ENCODE data around the gene ATP5MC2.

The ATP5MC2 gene

DNA sequence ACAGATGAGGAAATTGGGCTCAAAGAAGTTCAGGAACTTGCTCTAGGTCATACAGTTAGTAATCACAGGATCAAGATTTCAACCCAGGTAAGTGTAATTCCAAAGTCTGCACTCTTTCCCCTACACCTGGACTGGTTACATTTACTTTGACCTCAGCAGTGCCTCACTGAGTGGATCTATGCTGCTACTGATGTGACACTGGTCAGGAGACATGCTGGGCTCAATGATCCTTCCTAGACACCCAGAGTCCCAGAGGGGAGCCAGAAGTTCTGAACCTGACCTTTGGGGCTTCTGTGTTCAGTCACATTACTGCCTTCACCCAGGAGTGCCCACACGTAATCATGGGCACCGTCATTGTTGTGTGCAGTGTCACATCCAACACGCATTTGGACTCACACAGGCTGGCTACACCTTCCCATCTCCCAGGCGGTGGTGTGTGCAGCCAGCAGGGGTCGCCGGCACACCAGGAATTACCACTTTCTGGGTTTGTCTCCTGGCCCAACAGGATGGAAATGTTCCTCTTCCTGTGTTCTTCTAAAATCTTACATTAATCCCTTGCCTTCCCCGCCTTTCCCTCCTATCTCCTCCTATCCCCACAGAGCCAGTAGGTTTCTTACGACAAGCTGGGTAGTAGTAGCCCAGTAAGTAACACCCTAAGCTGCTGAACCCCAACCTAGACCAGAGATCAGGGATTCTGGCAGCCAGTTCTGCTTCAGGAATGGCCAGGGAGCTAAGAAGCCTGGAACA, 25.8 kb upstream of the ATP5MC2 start:
- POLR2A ChIA-PET: no interaction called here
- no peak overlapping the region for H3K27ac ChIP-seq (ENCODE audit: insufficient read depth in 1 of 2, low read depth in 1 of 2, low read length in 2 of 2, poor library complexity in 1 of 2, severe bottlenecking in 2 of 2)
- H3K36me3 ChIP-seq (ENCODE audit: control insufficient read depth in 4 of 4, insufficient read depth in 4 of 4, low read length in 3 of 4): no peaks in the 10 kb centered on the region
- WGBS (ENCODE audit: insufficient coverage): 2% methylated on average over 7 of the region's 8 CpGs
- peaks cover 0 to 5% (median 2%) of the 10 kb centered on the region in 4 experiments for H3K4me1 ChIP-seq (ENCODE audit: control extremely low read depth in 1 of 4, control insufficient read depth in 4 of 4, insufficient read depth in 4 of 4, low read length in 3 of 4)
- H3K4me3 ChIP-seq (ENCODE audit: control insufficient read depth in 1 of 7, extremely low read depth in 1 of 7, insufficient read depth in 4 of 7, low read depth in 2 of 7, low read length in 6 of 7): no peak overlapping the region
- peak; percentile 56 to 66 (median 57) for DNase-seq
- CTCF ChIA-PET: interaction anchor here (0.7 to 9.3 kb wide), 22 partner anchors 12 to 512 kb away, joined by 3 to 184 read pairs (median 4); partner anchors contain the start of gene CISTR
- H3K9me3 ChIP-seq (ENCODE audit: control extremely low read depth in 1 of 5, control insufficient read depth in 4 of 5, insufficient read depth in 2 of 5, low read depth in 1 of 5, low read length in 4 of 5): no peaks in the 10 kb centered on the region
- peaks cover 20 to 87% (median 40%) of the 10 kb centered on the region in 5 experiments for H3K27me3 ChIP-seq (replicated peaks in 2 of 5; ENCODE audit: control insufficient read depth in 4 of 5, insufficient read depth in 5 of 5, low read length in 4 of 5)

DNA sequence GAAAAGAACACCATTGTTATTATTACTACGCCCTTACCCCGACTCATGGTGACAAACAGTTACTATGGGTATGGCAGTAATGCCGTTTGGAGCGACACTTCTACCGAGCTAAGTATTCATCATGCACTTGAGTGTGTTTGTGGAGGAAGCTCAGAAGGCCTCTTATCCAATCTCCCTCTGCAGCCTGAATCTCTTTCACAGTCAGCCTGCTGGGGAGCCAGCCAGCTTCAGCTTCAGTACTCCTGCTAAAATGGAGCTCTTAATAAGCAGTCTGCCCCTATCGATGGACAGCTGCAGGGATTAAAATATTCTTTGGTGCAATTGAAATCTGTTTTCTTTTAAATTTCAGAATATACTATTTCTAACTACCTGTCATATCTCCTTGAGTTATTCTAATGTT, 24.7 kb upstream of the ATP5MC2 start:
- H3K36me3 ChIP-seq (ENCODE audit: control insufficient read depth in 4 of 4, insufficient read depth in 4 of 4, low read length in 3 of 4): no peaks in the 10 kb centered on the region
- H3K4me1 ChIP-seq (ENCODE audit: control extremely low read depth in 1 of 4, control insufficient read depth in 4 of 4, insufficient read depth in 4 of 4, low read length in 3 of 4): peaks cover 0 to 16% (median 7%) of the 10 kb centered on the region in 4 experiments
- DNase-seq: peak in 1 of 3 donors; percentile 13
- H3K27me3 ChIP-seq (replicated peaks in 2 of 5; ENCODE audit: control insufficient read depth in 4 of 5, insufficient read depth in 5 of 5, low read length in 4 of 5): peaks cover 23 to 94% (median 49%) of the 10 kb centered on the region in 5 experiments
- 62% methylated on average over 3 of the region's 6 CpGs for WGBS (ENCODE audit: insufficient coverage)
- POLR2A ChIA-PET: interaction anchor here (0.6 kb wide), 1 partner anchor 77 kb away, joined by 3 read pairs; no protein-coding TSS in a partner anchor
- H3K9me3 ChIP-seq (ENCODE audit: control extremely low read depth in 1 of 5, control insufficient read depth in 4 of 5, insufficient read depth in 2 of 5, low read depth in 1 of 5, low read length in 4 of 5): no peaks in the 10 kb centered on the region
- H3K4me3 ChIP-seq (ENCODE audit: control insufficient read depth in 1 of 7, extremely low read depth in 1 of 7, insufficient read depth in 4 of 7, low read depth in 2 of 7, low read length in 6 of 7): no peak overlapping the region
- no peak overlapping the region for H3K27ac ChIP-seq (ENCODE audit: insufficient read depth in 1 of 2, low read depth in 1 of 2, low read length in 2 of 2, poor library complexity in 1 of 2, severe bottlenecking in 2 of 2)
- CTCF ChIA-PET: interaction anchor here (0.8 to 7.6 kb wide), 10 partner anchors 10 to 157 kb away, joined by 3 to 124 read pairs (median 4); no protein-coding TSS in a partner anchor

DNA sequence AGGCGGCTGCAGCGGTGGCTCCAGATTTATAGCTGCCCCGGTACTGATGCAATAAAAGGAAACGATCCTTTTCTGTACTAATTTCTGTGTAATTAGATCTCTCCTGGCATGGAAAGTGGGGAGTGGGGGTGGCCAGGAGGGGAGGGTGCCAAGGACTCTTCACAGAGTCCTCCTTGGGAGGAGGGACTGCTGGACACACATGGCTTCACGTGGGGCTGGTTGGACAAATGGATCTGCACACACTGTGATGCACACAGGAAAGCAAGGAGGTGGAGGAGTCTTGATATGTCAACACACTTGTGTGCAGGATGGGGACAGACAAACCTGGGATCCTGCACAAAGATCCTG, 23.8 kb upstream of the ATP5MC2 start:
- H3K9me3 ChIP-seq (ENCODE audit: control extremely low read depth in 1 of 5, control insufficient read depth in 4 of 5, insufficient read depth in 2 of 5, low read depth in 1 of 5, low read length in 4 of 5): no peaks in the 10 kb centered on the region
- H3K27me3 ChIP-seq (replicated peaks in 2 of 5; ENCODE audit: control insufficient read depth in 4 of 5, insufficient read depth in 5 of 5, low read length in 4 of 5): peaks cover 25 to 97% (median 52%) of the 10 kb centered on the region in 5 experiments
- 46% methylated on average over 5 of the region's 5 CpGs for WGBS (ENCODE audit: insufficient coverage)
- no peak overlapping the region for H3K27ac ChIP-seq (ENCODE audit: insufficient read depth in 1 of 2, low read depth in 1 of 2, low read length in 2 of 2, poor library complexity in 1 of 2, severe bottlenecking in 2 of 2)
- DNase-seq: no peak
- peaks cover 0 to 24% (median 15%) of the 10 kb centered on the region in 4 experiments for H3K4me1 ChIP-seq (ENCODE audit: control extremely low read depth in 1 of 4, control insufficient read depth in 4 of 4, insufficient read depth in 4 of 4, low read length in 3 of 4)
- ChIA-PET CTCF (interaction anchor here (1.0 to 7.6 kb wide), 10 partner anchors 9 to 58 kb away, joined by 3 to 124 read pairs (median 4); no protein-coding TSS in a partner anchor), POLR2A (interaction anchor here (1.4 kb wide), 1 partner anchor 47 kb away, joined by 4 read pairs; no protein-coding TSS in a partner anchor)
- no peak overlapping the region for H3K4me3 ChIP-seq (ENCODE audit: control insufficient read depth in 1 of 7, extremely low read depth in 1 of 7, insufficient read depth in 4 of 7, low read depth in 2 of 7, low read length in 6 of 7)
- no peaks in the 10 kb centered on the region for H3K36me3 ChIP-seq (ENCODE audit: control insufficient read depth in 4 of 4, insufficient read depth in 4 of 4, low read length in 3 of 4)

DNA sequence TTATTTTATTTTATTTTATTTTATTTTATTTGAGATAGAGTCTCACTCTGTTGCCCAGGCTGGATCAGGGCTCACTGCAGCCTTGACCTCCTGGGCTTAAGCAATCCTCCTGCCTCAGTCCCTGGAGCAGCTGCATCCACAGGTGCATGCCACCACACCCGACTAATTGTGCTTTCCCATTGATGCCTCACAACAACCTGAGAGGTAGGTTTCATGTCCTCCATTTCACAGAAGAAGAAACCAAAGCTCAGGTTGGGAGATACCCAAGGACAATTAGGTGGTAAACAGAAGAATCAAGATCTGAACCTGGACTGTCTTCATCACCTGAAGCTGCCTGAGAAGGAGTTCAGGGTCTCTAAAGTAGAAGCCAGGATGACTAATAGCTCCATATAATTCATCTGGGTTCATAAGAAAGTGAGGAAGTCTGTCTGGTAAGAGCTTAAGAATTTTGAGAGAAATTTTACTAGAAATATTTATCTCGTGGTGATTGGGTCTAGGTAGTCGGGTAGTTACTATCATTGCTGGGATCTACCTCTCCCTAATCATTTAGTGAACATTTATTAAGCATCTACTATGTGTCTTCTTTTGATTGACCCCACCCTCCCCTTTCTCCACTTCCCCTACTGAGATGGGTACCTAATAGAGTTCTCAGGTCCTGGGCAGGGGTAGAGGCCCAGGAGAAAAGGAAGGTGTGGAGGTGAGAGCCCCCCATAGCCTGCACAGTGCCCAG, 23.2 kb upstream of the ATP5MC2 start:
- CTCF ChIA-PET: interaction anchor here (0.7 to 7.6 kb wide), 10 partner anchors 9 to 156 kb away, joined by 3 to 124 read pairs (median 4); no protein-coding TSS in a partner anchor

DNA sequence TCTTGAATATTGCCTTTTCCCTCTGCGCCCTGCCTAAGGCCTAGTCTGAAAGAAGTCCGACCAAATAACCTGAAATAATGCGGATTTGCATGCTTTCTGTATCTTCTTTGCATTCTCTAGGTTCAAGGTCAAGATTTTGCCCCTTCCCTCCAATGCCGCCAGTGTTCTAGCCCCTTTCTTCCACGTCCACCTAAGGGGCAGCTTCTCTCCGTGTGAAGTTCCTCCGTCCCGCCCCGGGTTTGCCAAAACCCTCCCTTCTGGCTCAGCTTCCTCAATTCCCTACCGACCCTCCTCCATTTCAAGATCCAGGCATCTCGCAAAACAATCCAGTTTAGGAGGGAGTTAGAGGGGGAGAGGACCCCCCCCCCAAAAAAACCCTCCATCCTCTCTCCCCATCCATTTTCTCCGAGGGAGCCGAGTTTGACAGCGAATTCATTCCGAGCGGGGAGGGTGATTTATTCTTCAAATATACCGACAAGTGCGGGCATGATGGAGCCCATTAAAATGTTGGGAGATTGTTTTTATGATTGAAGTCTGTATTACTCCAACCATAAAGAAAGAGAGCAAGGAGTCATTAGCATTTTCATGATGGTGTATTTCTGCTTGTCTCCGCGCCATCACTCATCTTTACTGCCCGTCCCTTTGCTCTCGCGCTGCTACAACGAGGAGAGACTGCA, 20.9 kb upstream of the ATP5MC2 start:
- ChIA-PET POLR2A (interaction anchor here (0.8 kb wide), 1 partner anchor 13 kb away, joined by 3 read pairs; no protein-coding TSS in a partner anchor), CTCF (interaction anchor here (0.7 to 7.6 kb wide), 3 partner anchors 11 to 60 kb away, joined by 3 to 124 read pairs (median 3); no protein-coding TSS in a partner anchor)
- H3K4me1 ChIP-seq (ENCODE audit: control extremely low read depth in 1 of 4, control insufficient read depth in 4 of 4, insufficient read depth in 4 of 4, low read length in 3 of 4): peaks cover 0 to 27% (median 15%) of the 10 kb centered on the region in 4 experiments

More for the DNA sequence above, 23.2 kb upstream of the ATP5MC2 start:
- no peak overlapping the region for H3K27ac ChIP-seq (ENCODE audit: insufficient read depth in 1 of 2, low read depth in 1 of 2, low read length in 2 of 2, poor library complexity in 1 of 2, severe bottlenecking in 2 of 2)
- H3K9me3 ChIP-seq (ENCODE audit: control extremely low read depth in 1 of 5, control insufficient read depth in 4 of 5, insufficient read depth in 2 of 5, low read depth in 1 of 5, low read length in 4 of 5): no peaks in the 10 kb centered on the region
- no peaks in the 10 kb centered on the region for H3K36me3 ChIP-seq (ENCODE audit: control insufficient read depth in 4 of 4, insufficient read depth in 4 of 4, low read length in 3 of 4)
- WGBS (ENCODE audit: insufficient coverage): no CpG with 5 or more reads among the region's 3 CpGs
- H3K4me3 ChIP-seq (ENCODE audit: control insufficient read depth in 1 of 7, extremely low read depth in 1 of 7, insufficient read depth in 4 of 7, low read depth in 2 of 7, low read length in 6 of 7): no peak overlapping the region
- peaks cover 30 to 97% (median 56%) of the 10 kb centered on the region in 5 experiments for H3K27me3 ChIP-seq (replicated peaks in 2 of 5; ENCODE audit: control insufficient read depth in 4 of 5, insufficient read depth in 5 of 5, low read length in 4 of 5)
- H3K4me1 ChIP-seq (ENCODE audit: control extremely low read depth in 1 of 4, control insufficient read depth in 4 of 4, insufficient read depth in 4 of 4, low read length in 3 of 4): peaks cover 0 to 27% (median 15%) of the 10 kb centered on the region in 4 experiments
- DNase-seq: no peak
- POLR2A ChIA-PET: interaction anchor here (1.4 kb wide), 1 partner anchor 48 kb away, joined by 4 read pairs; no protein-coding TSS in a partner anchor

DNA sequence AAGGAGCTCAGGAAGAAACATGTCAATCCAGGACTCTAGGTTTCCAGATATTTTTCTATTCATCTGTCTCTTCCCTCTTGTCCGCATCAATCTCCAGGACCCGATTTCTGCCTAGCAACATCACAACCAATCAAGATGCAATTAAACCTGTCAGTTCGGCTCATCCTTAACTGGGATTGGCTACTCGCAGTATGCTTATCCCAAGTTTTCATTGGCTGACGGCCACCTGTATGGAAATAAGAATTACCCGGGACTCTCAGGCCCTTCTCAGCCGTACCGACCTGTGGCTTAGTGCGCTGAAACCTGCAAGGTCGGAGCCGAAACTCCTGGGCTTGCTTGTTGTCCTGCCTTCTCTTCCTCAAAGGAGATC, 20.4 kb upstream of the ATP5MC2 start:
- peak in 2 of 3 donors; percentile 18 to 30 for DNase-seq
- POLR2A ChIA-PET: interaction anchor here (0.8 kb wide), 1 partner anchor 13 kb away, joined by 3 read pairs; no protein-coding TSS in a partner anchor
- H3K4me1 ChIP-seq (ENCODE audit: control extremely low read depth in 1 of 4, control insufficient read depth in 4 of 4, insufficient read depth in 4 of 4, low read length in 3 of 4): peaks cover 0 to 27% (median 15%) of the 10 kb centered on the region in 4 experiments
- peaks cover 0 to 3% (median 0%) of the 10 kb centered on the region in 5 experiments for H3K9me3 ChIP-seq (ENCODE audit: control extremely low read depth in 1 of 5, control insufficient read depth in 4 of 5, insufficient read depth in 2 of 5, low read depth in 1 of 5, low read length in 4 of 5)
- no peaks in the 10 kb centered on the region for H3K36me3 ChIP-seq (ENCODE audit: control insufficient read depth in 4 of 4, insufficient read depth in 4 of 4, low read length in 3 of 4)
- H3K4me3 ChIP-seq (ENCODE audit: control insufficient read depth in 1 of 7, extremely low read depth in 1 of 7, insufficient read depth in 4 of 7, low read depth in 2 of 7, low read length in 6 of 7): peak overlapping the region in 3 of 7 experiments; percentile 4 to 68 (median 54)
- H3K27me3 ChIP-seq (replicated peaks in 2 of 5; ENCODE audit: control insufficient read depth in 4 of 5, insufficient read depth in 5 of 5, low read length in 4 of 5): peaks cover 36 to 95% (median 49%) of the 10 kb centered on the region in 5 experiments
- CTCF ChIA-PET: interaction anchor here (0.8 to 7.6 kb wide), 2 partner anchors 11 to 49 kb away, joined by 3 to 124 read pairs; no protein-coding TSS in a partner anchor
- H3K27ac ChIP-seq (ENCODE audit: insufficient read depth in 1 of 2, low read depth in 1 of 2, low read length in 2 of 2, poor library complexity in 1 of 2, severe bottlenecking in 2 of 2): no peak overlapping the region
- WGBS (ENCODE audit: insufficient coverage): 4% methylated on average over 11 of the region's 11 CpGs

More for the DNA sequence above, 20.9 kb upstream of the ATP5MC2 start:
- Histone ChIP-seq H3K27ac (ENCODE audit: insufficient read depth in 1 of 2, low read depth in 1 of 2, low read length in 2 of 2, poor library complexity in 1 of 2, severe bottlenecking in 2 of 2) (no peak overlapping the region), H3K27me3 (replicated peaks in 2 of 5; ENCODE audit: control insufficient read depth in 4 of 5, insufficient read depth in 5 of 5, low read length in 4 of 5) (peaks cover 38 to 96% (median 50%) of the 10 kb centered on the region in 5 experiments), H3K4me3 (ENCODE audit: control insufficient read depth in 1 of 7, extremely low read depth in 1 of 7, insufficient read depth in 4 of 7, low read depth in 2 of 7, low read length in 6 of 7) (peak overlapping the region in 3 of 7 experiments; percentile 4 to 68 (median 54)), H3K36me3 (ENCODE audit: control insufficient read depth in 4 of 4, insufficient read depth in 4 of 4, low read length in 3 of 4) (no peaks in the 10 kb centered on the region), H3K9me3 (ENCODE audit: control extremely low read depth in 1 of 5, control insufficient read depth in 4 of 5, insufficient read depth in 2 of 5, low read depth in 1 of 5, low read length in 4 of 5) (peaks cover 0 to under 1% (median 0%) of the 10 kb centered on the region in 5 experiments)
- DNase-seq: peak in 1 of 3 donors; percentile 16
- WGBS (ENCODE audit: insufficient coverage): 11% methylated on average over 9 of the region's 24 CpGs

All from common myeloid progenitor, CD34-positive (primary cell).